ENCODE data around the gene IFI27. TPM values are rescaled to one million over a fixed set of nuclear protein-coding genes. Genes with fewer than 3 reads are reported as not detected.

IFI27 gene
- total and polyA plus RNA-seq, 10 of the 15 experiments (the other 5 are each of a cell fraction or from before 2014, with no cell fraction given): 1.1 to 45.5 (median 3.3) TPM

GRCh38 chr14:94080621-94081385, 29.7 kb upstream of the IFI27 start, which contains the start of the genes DDX24 and IFI27L1 (continued):
- peak; percentile 69 for TF ChIP-seq E2F8 (IDR thresholded peaks at IDR 0.05; ENCODE audit: low read depth, partially characterized antibody)
- TF ChIP-seq ZNF592 (IDR thresholded peaks at IDR 0.05): no peak
- no peak for TF ChIP-seq WRNIP1 (IDR thresholded peaks at IDR 0.05; ENCODE audit: borderline replicate concordance, low read depth, low read length)
- TF ChIP-seq TAF1 (IDR thresholded peaks at IDR 0.05; ENCODE audit: borderline replicate concordance, low read depth, low read length): peak; percentile 92
- no peak for TF ChIP-seq USF2 (IDR thresholded peaks at IDR 0.05; ENCODE audit: borderline replicate concordance, low read depth, low read length)
- peak; percentile 86 for TF ChIP-seq SP1 (IDR thresholded peaks at IDR 0.05; ENCODE audit: low read depth, low read length)
- TF ChIP-seq MLLT1 (IDR thresholded peaks at IDR 0.05): peak; percentile 53; the same call in 1 of the 2 replicates
- peak; percentile 70; the same call in 1 of the 2 replicates for TF ChIP-seq SMARCA5 (IDR thresholded peaks at IDR 0.05)
- no peak for TF ChIP-seq KDM1A (IDR thresholded peaks at IDR 0.05; ENCODE audit: borderline replicate concordance)
- TF ChIP-seq PML (IDR thresholded peaks at IDR 0.05; ENCODE audit: low read length): peak; percentile 73; the same call in 1 of the 2 replicates
- TF ChIP-seq ZBTB4 (CRISPR knock-in tag; IDR thresholded peaks at IDR 0.05): no peak
- TF ChIP-seq USF1 (IDR thresholded peaks at IDR 0.05; ENCODE audit: borderline replicate concordance, extremely low read length, insufficient read depth, low read depth, low read length): no peak
